ENCODE data around the gene DKKL1. TPM values are rescaled to one million over a fixed set of nuclear protein-coding genes. Genes with fewer than 3 reads are reported as not detected.
"Not testable (repeated sequence)": the region's sequence is repeated elsewhere in the genome, so short reads cannot be mapped to it uniquely, and the experiment has no call there.

DKKL1 gene
- total and polyA plus RNA-seq, 10 donors = 0.57 to 1.1 (median 0.68) TPM; not detected in 6

DNA sequence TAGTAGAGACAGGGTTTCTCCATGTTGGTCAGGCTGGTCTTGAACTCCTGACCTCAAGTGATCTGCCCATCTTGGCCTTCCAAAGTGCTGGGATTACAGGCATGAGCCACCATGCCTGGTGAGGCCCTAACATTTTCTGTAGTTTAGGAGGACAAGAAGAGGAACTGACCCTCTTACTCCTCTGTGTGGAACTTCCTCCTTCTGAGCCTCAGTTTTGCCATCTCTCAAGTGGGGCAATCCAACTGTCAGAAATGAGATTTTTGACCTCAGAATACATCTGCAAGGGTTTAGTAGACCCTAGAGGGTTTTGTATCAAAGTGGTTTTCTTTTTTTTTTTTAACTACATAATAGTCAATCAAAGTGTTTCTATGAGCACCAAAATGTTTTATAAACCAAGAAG lies 2.4 kb downstream of the DKKL1 start:
- H3K4me1 ChIP-seq = peaks cover 3 to 37% (median 29%) of the 10 kb centered on the region in 6 donors
- peaks cover 0 to 47% (median 9%) of the 10 kb centered on the region in 7 donors for H3K27me3 ChIP-seq (replicated peaks in 1 of 7)
- peaks cover 0 to 26% (median 22%) of the 10 kb centered on the region in 8 donors for H3K9me3 ChIP-seq
- TF ChIP-seq, protein P1, sequence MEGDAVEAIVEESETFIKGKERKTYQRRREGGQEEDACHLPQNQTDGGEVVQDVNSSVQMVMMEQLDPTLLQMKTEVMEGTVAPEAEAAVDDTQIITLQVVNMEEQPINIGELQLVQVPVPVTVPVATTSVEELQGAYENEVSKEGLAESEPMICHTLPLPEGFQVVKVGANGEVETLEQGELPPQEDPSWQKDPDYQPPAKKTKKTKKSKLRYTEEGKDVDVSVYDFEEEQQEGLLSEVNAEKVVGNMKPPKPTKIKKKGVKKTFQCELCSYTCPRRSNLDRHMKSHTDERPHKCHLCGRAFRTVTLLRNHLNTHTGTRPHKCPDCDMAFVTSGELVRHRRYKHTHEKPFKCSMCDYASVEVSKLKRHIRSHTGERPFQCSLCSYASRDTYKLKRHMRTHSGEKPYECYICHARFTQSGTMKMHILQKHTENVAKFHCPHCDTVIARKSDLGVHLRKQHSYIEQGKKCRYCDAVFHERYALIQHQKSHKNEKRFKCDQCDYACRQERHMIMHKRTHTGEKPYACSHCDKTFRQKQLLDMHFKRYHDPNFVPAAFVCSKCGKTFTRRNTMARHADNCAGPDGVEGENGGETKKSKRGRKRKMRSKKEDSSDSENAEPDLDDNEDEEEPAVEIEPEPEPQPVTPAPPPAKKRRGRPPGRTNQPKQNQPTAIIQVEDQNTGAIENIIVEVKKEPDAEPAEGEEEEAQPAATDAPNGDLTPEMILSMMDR (IDR thresholded peaks at IDR 0.05 in 8 of 11, conservative IDR thresholded peaks at IDR 0.05 in 3 of 11) = no peak
- TF ChIP-seq POLR2AphosphoS5 (IDR thresholded peaks at IDR 0.05) (no peak), POLR2A (IDR thresholded peaks at IDR 0.05) (no peak)
- DNase-seq = no peak
- H3K36me3 ChIP-seq = no peaks in the 10 kb centered on the region
- H3K27ac ChIP-seq = no peak overlapping the region
- no peak overlapping the region for H3K4me3 ChIP-seq
- intact Hi-C loops (cut with DNase I; ENCODE audit: low total_unique reads) = no loop called here

DNA sequence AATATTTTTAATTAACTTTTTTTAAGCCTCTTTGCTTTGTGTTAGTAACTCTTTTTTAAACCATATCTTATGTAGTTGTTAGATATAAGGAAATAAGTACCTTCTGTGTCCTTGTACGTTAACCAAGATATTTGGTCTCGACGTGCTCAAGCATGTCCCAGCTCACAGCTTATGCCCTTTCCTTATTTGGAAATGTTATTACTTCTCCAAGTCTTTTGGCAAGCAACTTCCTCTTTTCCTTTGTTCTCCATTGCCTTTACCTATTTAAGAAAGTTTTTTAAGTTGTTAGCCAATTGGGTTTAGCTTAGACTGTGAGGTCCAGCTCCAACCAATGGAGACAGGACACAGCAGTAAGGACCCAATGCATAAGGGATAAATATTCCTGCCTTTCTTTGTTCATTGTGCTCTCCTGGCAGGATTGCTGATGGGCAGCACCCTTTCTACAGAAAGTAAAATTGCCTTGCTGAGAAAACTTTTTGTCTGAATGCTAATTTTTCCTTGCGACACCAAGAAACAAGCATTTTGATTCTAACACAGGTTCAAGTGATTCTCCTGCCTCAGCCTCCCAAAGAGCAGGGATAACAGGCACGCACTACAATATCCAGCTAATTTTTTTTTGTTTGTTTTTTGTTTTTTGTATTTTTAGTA lies 5.2 kb downstream of the DKKL1 start:
- Histone ChIP-seq H3K27ac (no peak overlapping the region), H3K9me3 (peaks cover 0 to 26% (median 22%) of the 10 kb centered on the region in 8 donors), H3K36me3 (no peaks in the 10 kb centered on the region), H3K27me3 (replicated peaks in 1 of 7) (peaks cover 0 to 19% (median under 1%) of the 10 kb centered on the region in 7 donors), H3K4me1 (peaks cover 0 to 10% (median 3%) of the 10 kb centered on the region in 6 donors), H3K4me3 (no peak overlapping the region)
- TF ChIP-seq, protein P1 (IDR thresholded peaks at IDR 0.05 in 8 of 11, conservative IDR thresholded peaks at IDR 0.05 in 3 of 11) = no peak
- TF ChIP-seq POLR2A (IDR thresholded peaks at IDR 0.05) (no peak), POLR2AphosphoS5 (IDR thresholded peaks at IDR 0.05) (no peak)
- WGBS, 5 donors = 79 to 91% (median 87%) methylated on average over 5 of the region's 5 CpGs
- no peak for DNase-seq
- intact Hi-C loops (cut with DNase I; ENCODE audit: low total_unique reads) = no loop called here

DNA sequence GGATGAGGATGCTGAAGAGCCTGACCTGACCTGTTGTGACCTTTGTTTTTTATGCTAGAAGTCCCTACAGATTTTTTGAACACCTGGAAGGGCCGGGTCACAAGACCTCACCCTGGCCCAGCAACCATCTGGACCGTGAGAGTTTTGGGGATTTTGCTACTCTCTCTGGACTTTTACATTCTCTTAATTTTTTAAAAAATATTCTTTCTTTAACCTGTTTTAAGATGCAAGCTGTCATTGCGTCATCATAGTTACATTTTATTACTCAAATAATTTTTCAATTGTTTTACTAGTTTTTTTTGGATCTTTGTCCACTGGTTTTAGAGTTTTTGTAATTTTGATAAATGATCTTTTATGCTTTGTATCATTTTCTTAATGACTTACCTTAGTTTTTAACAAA lies 7.5 kb downstream of the DKKL1 start:
- TF ChIP-seq POLR2AphosphoS5 (IDR thresholded peaks at IDR 0.05) = no peak
- TF ChIP-seq, protein P1 (IDR thresholded peaks at IDR 0.05 in 8 of 11, conservative IDR thresholded peaks at IDR 0.05 in 3 of 11) = no peak
- Histone ChIP-seq H3K27ac (no peak overlapping the region), H3K4me1 (no peaks in the 10 kb centered on the region), H3K9me3 (peaks cover 0 to 26% (median 22%) of the 10 kb centered on the region in 8 donors), H3K36me3 (no peaks in the 10 kb centered on the region), H3K27me3 (replicated peaks in 1 of 7) (no peaks in the 10 kb centered on the region), H3K4me3 (no peak overlapping the region)
- intact Hi-C loops (cut with DNase I; ENCODE audit: low total_unique reads) = no loop called here
- no peak for DNase-seq
- 73 to 95% (median 78%) methylated on average over 3 of the region's 3 CpGs for WGBS, 5 donors

DNA sequence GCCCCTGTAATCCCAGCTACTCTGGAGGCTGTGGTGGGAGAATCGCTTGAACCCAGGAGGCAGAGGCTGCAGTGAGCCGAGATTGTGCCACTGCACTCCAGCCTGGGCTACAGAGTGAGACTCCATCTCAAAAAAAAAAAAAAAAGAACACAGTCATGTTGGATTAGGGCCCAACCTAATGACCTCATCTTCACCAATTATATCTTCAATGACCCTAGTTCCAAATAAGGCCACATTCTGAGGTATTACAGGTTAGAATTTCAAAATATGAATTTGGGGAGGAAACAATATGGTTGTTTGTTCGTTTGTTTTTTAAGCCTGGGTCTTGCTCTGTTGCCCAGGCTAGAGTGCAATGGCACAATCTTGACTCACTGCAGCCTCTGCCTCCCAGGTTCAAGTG lies 9.5 kb downstream of the DKKL1 start:
- H3K36me3 ChIP-seq; H3K27me3 ChIP-seq (replicated peaks in 1 of 7); H3K27ac ChIP-seq; DNase-seq; intact Hi-C loops (cut with DNase I; ENCODE audit: low total_unique reads); H3K4me3 ChIP-seq; H3K4me1 ChIP-seq: not testable (repeated sequence)
- peaks cover 0 to 24% (median 22%) of the 10 kb centered on the region in 8 donors for H3K9me3 ChIP-seq
- 73 to 89% (median 76%) methylated on average over 3 of the region's 3 CpGs for WGBS, 5 donors

Data from spleen (tissue), 11 donors.